ENCODE measurements around the gene PARD6B. TPM values are rescaled to one million over a fixed set of nuclear protein-coding genes. Genes with fewer than 3 reads are reported as not detected.

PARD6B gene
- total and polyA plus RNA-seq, 2 of the 13 experiments (the other 11 are each of a cell fraction or from before 2014, with no cell fraction given): 6.9 to 22.2 TPM

GRCh38 chr20:50728486-50728980 lies 2.8 kb upstream of the PARD6B start (continued):
- 0 out of 2 replicates have a peak, but pooled peaks have one; percentile 77 for TF ChIP-seq ZNF512B (CRISPR knock-in tag; IDR thresholded peaks at IDR 0.05; ENCODE audit: borderline replicate concordance)
- TF ChIP-seq ZNF276 (CRISPR knock-in tag; IDR thresholded peaks at IDR 0.05; ENCODE audit: low read depth): no peak
- no peak for TF ChIP-seq ZC3H4 (CRISPR knock-in tag; IDR thresholded peaks at IDR 0.05; ENCODE audit: borderline replicate concordance)
- TF ChIP-seq ETV5 (CRISPR knock-in tag; IDR thresholded peaks at IDR 0.05; ENCODE audit: borderline replicate concordance): no peak; the same call in 1 of the 2 replicates
- TF ChIP-seq HMG20B (CRISPR knock-in tag; conservative IDR thresholded peaks at IDR 0.05): no peak
- TF ChIP-seq ARNT (IDR thresholded peaks at IDR 0.05): no peak
- TF ChIP-seq ZNF282 (IDR thresholded peaks at IDR 0.05; ENCODE audit: partially characterized antibody): no peak
- no peak for TF ChIP-seq ZBTB40 (IDR thresholded peaks at IDR 0.05)
- no peak for TF ChIP-seq ZBTB40 (CRISPR knock-in tag; IDR thresholded peaks at IDR 0.05)
- TF ChIP-seq CBX5 (CRISPR knock-in tag; IDR thresholded peaks at IDR 0.05; ENCODE audit: borderline replicate concordance): no peak
- TF ChIP-seq ZFP82 (CRISPR knock-in tag; IDR thresholded peaks at IDR 0.05; ENCODE audit: borderline replicate concordance): no peak
- TF ChIP-seq RNF219 (CRISPR knock-in tag; IDR thresholded peaks at IDR 0.05): 0 out of 2 replicates have a peak, but pooled peaks have one; percentile 38

Measured in HepG2 (cell line).